ENCODE results near the gene TRIO. TPM values are rescaled to one million over a fixed set of nuclear protein-coding genes. Genes with fewer than 3 reads are reported as not detected.

Gene TRIO
- total RNA-seq, 1 donor, result 211 TPM

DNA sequence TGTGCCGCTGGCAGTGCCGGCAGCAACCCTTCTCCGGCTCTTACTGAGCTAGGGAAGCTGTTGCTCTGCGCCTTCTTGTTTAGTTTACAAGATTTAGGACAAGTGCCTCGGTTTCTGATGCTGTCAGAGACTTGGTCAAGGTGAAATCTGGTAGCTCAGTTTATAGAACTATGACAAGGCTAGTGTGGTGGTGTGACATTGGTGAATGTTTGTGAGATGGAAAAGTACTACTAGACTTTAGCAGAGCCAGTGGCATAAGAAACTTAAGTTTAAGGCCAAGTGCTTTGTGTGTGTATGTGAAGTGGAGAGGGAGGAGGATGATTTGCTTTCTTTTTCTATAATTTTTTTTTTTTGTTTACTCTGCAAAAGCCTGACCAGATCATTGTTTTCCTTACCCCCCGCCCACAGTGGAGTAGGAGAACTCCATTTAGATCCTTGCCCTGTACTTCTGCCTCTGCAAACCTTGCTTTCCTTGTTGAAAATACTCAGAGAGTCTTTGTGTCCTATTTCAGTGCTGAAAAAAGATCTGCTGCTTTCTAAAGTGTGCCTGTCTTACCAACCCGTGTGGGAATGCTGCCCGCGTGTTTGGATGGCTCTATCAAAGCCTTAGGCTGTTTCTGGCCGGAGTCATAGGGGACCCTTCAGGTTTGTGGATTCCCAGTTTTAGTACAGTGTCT lies 75.9 kb downstream of the TRIO start:
- TF ChIP-seq, protein P1, sequence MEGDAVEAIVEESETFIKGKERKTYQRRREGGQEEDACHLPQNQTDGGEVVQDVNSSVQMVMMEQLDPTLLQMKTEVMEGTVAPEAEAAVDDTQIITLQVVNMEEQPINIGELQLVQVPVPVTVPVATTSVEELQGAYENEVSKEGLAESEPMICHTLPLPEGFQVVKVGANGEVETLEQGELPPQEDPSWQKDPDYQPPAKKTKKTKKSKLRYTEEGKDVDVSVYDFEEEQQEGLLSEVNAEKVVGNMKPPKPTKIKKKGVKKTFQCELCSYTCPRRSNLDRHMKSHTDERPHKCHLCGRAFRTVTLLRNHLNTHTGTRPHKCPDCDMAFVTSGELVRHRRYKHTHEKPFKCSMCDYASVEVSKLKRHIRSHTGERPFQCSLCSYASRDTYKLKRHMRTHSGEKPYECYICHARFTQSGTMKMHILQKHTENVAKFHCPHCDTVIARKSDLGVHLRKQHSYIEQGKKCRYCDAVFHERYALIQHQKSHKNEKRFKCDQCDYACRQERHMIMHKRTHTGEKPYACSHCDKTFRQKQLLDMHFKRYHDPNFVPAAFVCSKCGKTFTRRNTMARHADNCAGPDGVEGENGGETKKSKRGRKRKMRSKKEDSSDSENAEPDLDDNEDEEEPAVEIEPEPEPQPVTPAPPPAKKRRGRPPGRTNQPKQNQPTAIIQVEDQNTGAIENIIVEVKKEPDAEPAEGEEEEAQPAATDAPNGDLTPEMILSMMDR (IDR thresholded peaks at IDR 0.05; ENCODE audit: insufficient read depth, low read length), result no peak
- no peak overlapping the region for H3K4me3 ChIP-seq (ENCODE audit: low read depth, low read length)
- no peak for DNase-seq (ENCODE audit: low read depth)

DNA sequence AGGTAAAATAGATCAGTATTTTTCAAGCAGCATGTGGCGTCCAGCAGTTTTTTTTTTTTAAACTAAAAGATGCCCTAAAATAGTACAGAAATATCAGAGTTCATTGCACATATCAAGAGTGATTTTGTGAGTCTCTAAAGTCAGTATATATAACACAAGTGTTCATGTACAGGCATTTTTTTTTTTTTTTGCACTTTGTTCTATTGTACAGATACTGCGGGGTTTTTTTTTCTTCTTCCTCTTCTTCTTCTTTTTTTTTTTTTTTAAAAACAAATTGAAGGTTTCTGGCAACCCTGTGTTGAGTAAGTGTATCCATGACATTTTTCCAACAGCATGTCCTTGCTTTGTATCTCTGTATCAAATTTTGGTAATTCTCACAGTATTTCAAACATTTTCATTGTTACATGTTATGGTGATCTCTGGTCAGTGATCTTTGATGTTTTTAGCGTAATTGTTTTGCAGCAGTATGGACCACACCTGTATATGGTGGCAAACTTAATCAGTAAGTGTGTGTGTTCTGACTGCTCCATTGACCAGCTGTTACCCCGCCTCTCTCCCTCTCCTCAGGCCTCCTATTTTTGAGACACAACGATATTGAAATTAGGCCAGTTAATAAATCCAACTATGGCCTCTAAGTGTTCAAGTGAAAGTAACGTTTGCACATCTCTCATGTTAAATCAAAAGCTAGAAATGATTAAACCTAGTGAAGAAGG lies 76.8 kb downstream of the TRIO start:
- TF ChIP-seq, protein P1 (IDR thresholded peaks at IDR 0.05; ENCODE audit: insufficient read depth, low read length), result no peak

DNA sequence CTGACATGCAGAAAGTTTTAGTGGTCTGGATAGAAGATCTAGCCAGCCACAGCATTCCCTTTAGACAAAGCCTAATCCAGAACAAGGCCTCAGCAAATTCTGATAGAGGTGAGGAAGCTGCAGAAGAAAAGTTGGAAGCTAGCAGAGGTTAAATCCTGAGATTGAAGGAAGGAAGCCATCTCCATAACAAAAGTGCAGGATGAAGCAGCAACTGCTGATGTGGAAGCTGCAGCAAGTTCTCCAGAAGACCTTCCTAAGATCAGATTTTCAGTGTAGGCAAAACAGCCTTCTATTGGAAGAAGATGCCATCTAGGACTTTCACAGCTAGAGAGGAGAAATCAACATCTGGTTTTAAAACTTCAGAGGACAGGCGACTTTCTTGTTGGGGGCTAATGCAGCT lies 77.5 kb downstream of the TRIO start:
- H3K4me3 ChIP-seq (ENCODE audit: low read depth, low read length), result no peak overlapping the region
- DNase-seq (ENCODE audit: low read depth), result no peak
- TF ChIP-seq, protein P1 (IDR thresholded peaks at IDR 0.05; ENCODE audit: insufficient read depth, low read length), result no peak

More for the DNA sequence above, 76.8 kb downstream of the TRIO start:
- no peak overlapping the region for H3K4me3 ChIP-seq (ENCODE audit: low read depth, low read length)
- no peak for DNase-seq (ENCODE audit: low read depth)

GRCh38 chr5:14221732-14222131 lies 78.6 kb downstream of the TRIO start:
- DNase-seq (ENCODE audit: low read depth), result no peak
- TF ChIP-seq, protein P1 (IDR thresholded peaks at IDR 0.05; ENCODE audit: insufficient read depth, low read length), result no peak
- H3K4me3 ChIP-seq (ENCODE audit: low read depth, low read length), result no peak overlapping the region

DNA sequence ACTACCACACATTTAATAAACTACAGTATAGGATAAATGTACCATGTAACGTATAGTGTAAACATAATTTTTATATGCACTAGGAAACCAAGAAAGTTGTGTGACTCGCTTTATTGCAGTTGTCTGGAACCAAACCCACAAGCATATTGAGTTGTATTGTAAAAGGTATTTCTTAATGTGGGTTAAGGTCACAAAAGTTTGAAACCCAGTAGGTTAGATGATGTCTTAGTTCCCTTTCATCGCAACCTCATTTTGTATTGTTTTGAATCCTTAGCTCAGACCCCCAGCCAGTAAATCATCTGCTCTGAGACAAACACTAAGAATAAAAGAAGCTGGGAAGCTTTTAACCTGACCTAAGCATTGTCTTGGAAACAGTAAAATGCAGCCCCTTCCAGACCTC lies 79.1 kb downstream of the TRIO start:
- DNase-seq (ENCODE audit: low read depth), result no peak
- H3K4me3 ChIP-seq (ENCODE audit: low read depth, low read length), result no peak overlapping the region
- TF ChIP-seq, protein P1 (IDR thresholded peaks at IDR 0.05; ENCODE audit: insufficient read depth, low read length), result no peak

DNA sequence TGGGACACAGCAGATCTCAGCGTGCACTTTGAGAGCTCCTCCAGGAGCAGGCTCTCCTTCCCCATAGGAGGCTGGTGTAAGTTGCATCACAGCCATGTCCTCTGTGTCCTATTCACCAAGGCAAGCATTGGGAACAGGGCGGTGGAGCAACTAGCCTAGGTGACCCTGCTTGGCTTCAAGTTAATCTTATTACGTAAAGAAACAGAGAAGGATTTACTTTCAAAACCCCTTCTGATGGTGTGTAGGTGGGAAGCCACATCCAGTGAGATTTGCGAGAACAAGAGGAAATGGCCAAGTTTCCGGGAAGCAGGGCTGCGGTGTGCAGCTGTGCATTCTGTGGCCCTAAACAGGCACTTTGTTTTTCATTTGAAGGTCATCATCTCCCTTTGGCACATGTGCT lies 80.2 kb downstream of the TRIO start:
- no peak overlapping the region for H3K4me3 ChIP-seq (ENCODE audit: low read depth, low read length)
- no peak for DNase-seq (ENCODE audit: low read depth)
- TF ChIP-seq, protein P1 (IDR thresholded peaks at IDR 0.05; ENCODE audit: insufficient read depth, low read length), result no peak
